Measurements from ENCODE around the gene EIF4B. TPM values are rescaled to one million over a fixed set of nuclear protein-coding genes. Genes with fewer than 3 reads are reported as not detected.

Gene EIF4B
- total and polyA plus RNA-seq, 9 of the 15 experiments (the other 6 are each of a cell fraction or from before 2014, with no cell fraction given) = 138 to 669 (median 552) TPM

GRCh38 chr12:52956987-52957386 lies 49.3 kb upstream of the EIF4B start (continued):
- no peak for TF ChIP-seq ZFP91 (CRISPR knock-in tag; IDR thresholded peaks at IDR 0.05)
- no peak for TF ChIP-seq PRDM10 (IDR thresholded peaks at IDR 0.05; ENCODE audit: partially characterized antibody)
- TF ChIP-seq GATAD2B (IDR thresholded peaks at IDR 0.05; ENCODE audit: borderline replicate concordance) = no peak
- TF ChIP-seq POU5F1 (IDR thresholded peaks at IDR 0.05; ENCODE audit: borderline replicate concordance, low read depth, low read length, partially characterized antibody) = no peak
- TF ChIP-seq MXD1 (CRISPR knock-in tag; IDR thresholded peaks at IDR 0.05; ENCODE audit: borderline replicate concordance, poor library complexity, severe bottlenecking) = no peak
